GM12801 (cell line): Measurements from ENCODE around the gene AVPR2.

Experiments used
- TF ChIP-seq, protein P1 (sequence below): IDR thresholded peaks from one replicate; pipeline ENCODE4 v1.5.1; 2011; ENCODE audit warnings: control low read depth; ENCODE audit not compliant: insufficient read length; ENCODE audit errors: extremely low read depth

AVPR2 gene

DNA sequence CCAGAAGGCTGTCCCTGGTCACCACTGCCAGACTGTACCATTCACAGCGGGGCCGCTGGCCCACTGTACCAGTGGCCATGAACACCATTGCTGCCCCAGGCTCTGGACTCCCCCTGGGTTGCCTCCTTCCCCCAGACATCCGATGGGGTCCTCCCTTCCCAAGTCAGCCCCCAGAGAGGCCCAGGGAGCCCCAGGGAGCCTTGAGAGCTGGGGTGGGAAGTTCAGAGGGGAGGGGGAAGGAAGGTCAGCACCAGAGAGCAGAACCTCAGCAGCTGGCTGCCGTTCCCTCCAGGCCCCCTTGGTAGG, 22.0 kb downstream of the AVPR2 start:
- TF ChIP-seq, protein P1, sequence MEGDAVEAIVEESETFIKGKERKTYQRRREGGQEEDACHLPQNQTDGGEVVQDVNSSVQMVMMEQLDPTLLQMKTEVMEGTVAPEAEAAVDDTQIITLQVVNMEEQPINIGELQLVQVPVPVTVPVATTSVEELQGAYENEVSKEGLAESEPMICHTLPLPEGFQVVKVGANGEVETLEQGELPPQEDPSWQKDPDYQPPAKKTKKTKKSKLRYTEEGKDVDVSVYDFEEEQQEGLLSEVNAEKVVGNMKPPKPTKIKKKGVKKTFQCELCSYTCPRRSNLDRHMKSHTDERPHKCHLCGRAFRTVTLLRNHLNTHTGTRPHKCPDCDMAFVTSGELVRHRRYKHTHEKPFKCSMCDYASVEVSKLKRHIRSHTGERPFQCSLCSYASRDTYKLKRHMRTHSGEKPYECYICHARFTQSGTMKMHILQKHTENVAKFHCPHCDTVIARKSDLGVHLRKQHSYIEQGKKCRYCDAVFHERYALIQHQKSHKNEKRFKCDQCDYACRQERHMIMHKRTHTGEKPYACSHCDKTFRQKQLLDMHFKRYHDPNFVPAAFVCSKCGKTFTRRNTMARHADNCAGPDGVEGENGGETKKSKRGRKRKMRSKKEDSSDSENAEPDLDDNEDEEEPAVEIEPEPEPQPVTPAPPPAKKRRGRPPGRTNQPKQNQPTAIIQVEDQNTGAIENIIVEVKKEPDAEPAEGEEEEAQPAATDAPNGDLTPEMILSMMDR, result no peak

DNA sequence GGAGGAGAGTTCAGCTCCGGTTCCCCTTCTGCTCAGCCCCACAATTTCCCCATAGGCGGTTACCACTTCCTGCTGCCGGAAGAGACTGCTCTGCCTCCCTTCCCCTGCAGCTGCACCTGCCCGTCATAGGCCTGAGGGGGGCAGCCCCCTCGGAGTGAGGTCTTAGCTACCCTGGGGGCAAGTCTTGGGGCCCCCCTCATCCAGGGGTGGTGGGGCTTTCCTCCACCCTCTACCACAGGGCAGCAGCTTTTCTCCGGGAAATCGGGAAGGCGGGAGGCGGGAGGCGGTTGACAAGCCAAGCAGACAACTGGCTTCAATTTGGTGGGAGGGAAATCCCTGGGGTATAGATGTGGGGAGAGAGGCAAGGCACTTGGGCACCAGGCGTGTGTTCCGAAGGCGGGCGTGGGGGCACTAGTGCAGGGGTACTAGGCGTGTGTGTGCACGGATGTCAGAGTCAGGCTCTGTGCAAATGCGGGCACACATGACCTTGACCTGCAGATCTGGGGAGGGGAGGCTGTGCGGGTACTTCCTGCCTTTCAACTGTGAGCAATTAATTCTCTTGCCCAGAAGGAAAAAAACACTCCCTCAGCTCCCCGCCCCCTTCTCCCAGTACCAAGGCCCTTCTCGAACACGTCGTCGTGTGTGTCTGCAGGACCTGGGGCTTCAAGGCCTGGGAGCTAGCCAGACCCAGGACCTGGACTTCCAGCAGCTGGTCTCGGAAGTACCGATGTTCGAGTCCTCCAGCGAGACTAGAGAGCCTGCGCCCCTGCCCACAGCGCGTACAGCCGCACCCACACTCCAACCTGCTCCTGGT, 22.6 kb downstream of the AVPR2 start:
- TF ChIP-seq, protein P1, result no peak

DNA sequence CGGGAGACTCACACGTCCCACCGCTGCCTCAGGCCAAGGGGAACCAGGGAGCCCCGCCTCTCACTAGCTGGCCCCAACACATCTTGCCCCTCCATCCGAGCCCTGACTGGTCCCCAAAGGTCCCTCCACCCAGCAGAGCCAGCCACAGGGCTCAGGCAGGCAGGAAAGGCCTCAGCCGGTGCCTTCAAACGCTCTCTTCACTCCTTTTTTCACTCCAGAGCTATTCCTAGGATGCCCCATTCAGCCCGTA, 23.1 kb downstream of the AVPR2 start:
- TF ChIP-seq, protein P1, result no peak

DNA sequence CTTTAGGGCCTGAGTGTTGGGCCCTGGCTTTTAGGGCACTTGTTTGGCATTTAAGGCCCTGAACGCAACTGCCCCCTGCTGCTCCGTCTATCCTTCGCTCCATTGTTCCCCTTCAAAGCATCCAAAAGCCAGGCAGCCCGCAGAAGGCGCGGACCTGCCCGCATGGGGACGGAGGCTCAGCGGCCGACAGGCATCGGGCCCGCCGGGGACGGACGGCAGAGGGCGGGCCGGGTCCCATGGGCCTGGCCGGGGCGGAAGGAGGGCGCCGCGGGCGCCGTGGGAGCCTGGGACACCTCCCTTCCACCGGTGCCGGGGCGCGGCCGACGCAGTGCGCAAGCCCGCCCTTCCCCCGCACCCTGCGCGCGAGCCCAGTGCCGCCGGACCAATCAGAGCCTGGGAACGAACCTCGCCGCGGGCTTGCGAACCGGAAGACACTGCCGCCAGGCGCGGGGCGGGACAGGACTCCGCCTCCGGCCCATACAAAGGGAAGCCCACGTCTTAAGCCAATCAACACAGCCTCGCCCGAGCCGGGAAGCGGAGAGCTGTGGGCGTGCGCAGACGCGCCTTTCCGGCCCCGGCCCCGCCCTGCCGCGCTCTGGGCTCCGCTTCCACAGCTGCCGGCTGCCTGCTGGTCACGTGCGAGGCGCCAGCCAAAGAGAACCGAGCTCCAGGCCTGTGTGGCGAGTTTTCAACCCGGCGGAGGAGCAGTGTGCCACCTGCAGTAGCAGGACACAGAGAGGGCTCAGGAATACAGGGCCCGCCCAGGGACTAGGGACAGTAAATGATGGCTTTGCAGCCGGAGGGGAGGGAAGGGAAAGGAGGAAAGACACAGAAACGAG, 23.7 kb downstream of the AVPR2 start:
- TF ChIP-seq, protein P1, result no peak

DNA sequence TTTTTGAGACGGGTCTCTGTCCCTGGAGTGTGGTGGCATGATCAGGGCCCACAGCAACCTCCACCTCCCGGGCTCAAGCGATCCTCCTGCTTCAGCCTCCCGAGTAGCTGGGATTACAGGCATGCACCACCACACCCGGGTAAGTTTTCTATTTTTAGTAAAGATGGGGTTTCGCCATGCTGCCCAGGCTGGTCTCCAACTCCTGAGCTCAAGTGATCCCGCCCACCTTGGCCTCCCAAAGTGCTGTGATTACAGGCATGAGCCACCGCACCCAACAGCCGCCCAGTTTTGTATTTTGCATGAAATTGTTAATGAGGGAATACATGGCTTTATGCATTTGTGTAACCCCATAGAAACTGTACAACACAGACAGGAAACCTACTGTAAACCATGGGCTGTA, 24.4 kb downstream of the AVPR2 start:
- TF ChIP-seq, protein P1, result no peak

DNA sequence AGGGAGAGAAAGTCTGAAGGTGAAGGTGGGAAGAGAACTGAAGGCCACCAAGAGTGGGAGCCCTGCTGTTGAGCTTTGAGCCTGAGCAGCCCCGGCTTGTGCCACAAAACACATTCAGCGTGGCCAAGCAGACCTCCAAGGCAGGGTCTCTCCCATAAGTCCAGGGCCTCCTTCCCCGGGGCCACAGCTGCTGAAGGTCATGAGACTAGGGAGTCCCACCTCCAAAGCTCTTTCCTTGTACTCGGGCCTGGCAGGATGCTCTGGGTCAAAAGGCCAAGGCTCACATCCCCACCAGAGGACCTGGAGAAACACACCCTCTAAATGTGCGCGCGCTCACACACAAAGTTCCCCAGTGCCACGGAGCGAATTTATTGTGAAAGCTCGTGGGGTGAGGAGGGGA, 25.1 kb downstream of the AVPR2 start:
- TF ChIP-seq, protein P1, result no peak

DNA sequence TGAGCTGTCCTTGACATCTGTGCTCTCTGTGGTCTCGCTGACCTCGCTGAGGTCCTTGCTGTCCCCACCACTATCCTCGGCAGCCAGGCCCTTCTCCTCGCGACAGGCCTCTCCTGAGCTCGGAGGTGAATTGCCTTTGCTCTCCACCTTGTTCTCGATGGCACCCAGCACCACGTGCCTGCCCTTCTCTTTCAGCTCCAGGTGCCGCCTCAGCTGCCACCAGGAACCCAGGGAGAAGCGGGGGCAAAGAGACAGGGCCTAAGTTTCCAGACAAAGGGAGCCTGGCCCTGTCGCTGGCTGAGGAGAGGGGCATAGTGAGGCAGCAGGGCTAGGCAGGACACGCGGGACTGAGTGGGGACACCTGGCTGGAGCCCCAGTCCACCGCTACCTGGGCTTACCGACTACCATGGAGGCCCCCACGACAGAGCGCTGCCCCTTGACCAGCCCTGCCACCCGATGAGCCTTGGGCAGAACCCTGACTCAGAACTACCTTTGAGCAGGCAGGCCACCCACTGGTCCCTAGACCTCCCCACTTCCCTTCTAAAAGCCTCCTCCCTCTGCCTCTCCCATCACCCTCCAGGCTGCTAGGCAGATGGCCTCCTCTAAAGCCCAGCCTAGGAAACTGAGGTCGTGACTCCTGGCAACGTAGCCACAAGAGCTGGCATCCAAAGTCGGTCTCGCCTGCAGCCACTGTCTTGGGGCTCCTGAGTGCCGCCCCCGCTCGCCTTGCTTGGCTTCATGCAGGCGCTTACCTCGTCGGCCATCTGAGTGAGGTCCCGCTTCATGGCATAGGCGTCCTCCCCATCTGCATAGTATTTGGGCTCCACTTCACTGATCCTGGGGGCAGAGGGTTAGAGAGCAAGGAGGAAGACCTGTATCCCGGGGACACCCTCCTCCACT, 25.8 kb downstream of the AVPR2 start:
- TF ChIP-seq, protein P1, result no peak
